Calu3 (cell line): ENCODE data around the gene HMGN3. TPM values are rescaled to one million over a fixed set of nuclear protein-coding genes. Genes with fewer than 3 reads are reported as not detected.

Experiments used
- Bru-seq: library from RNA; stranded (reverse); fragments of 400-500 nt; gene quantifications from one replicate; lab custom pipeline; 2021; lab: Mats Ljungman, UMichigan
- BruChase-seq, 2 experiments: library from RNA; stranded (reverse); fragments of 400-500 nt; gene quantifications; one replicate each; lab custom pipeline; 2021; lab: Mats Ljungman, UMichigan
- BruUV-seq: library from RNA; stranded (reverse); fragments of 400-500 nt; replicated peaks from 2 replicates; lab custom pipeline; 2021; lab: Mats Ljungman, UMichigan
- CTCF ChIA-PET: fragments of 300-600 bp; sonication (Branson Sonifier 250); formaldehyde crosslinking; loops from one replicate; lab custom pipeline; 2022; ENCODE audit warnings: antibody characterized with exemption; lab: Charles Lee
- DNase-seq: peaks from one replicate; pipeline ENCODE4 v3.0.0; 2022
- H3K27ac Mint-ChIP-seq: one replicate; pipeline ENCODE4 v1.8.0; 2022; ENCODE audit warnings: mixed read lengths; ENCODE audit not compliant: unreplicated experiment
- H3K27me3 Mint-ChIP-seq: one replicate; pipeline ENCODE4 v1.8.0; 2022; ENCODE audit warnings: mixed read lengths; ENCODE audit not compliant: unreplicated experiment
- H3K36me3 Mint-ChIP-seq: one replicate; pipeline ENCODE4 v1.8.0; 2022; ENCODE audit warnings: mild to moderate bottlenecking, moderate library complexity, mixed read lengths; ENCODE audit not compliant: insufficient read depth, unreplicated experiment
- H3K4me1 Mint-ChIP-seq: one replicate; pipeline ENCODE4 v1.8.0; 2022; ENCODE audit warnings: mild to moderate bottlenecking, low read depth, mixed read lengths; ENCODE audit not compliant: unreplicated experiment
- H3K4me3 Mint-ChIP-seq: one replicate; pipeline ENCODE4 v1.8.0; 2022; ENCODE audit warnings: mild to moderate bottlenecking, low read depth, moderate library complexity, mixed read lengths; ENCODE audit not compliant: unreplicated experiment
- H3K9me3 Mint-ChIP-seq: one replicate; pipeline ENCODE4 v1.8.0; 2022; ENCODE audit warnings: low read depth, mixed read lengths; ENCODE audit not compliant: unreplicated experiment
- intact Hi-C: fragments of 100-400 bp; cut with micrococcal nuclease; formaldehyde crosslinking; loops from one replicate; pipeline ENCODE4 v1.10.0; 2022; ENCODE audit not compliant: unreplicated experiment
- long read RNA-seq: library from polyadenylated mRNA; stranded (forward); transcript quantifications from one replicate; pipeline ENCODE4 v2.0.0, GENCODE V29; 2022
- total RNA-seq: library from RNA; stranded (reverse); gene quantifications from 2 replicates; pipeline ENCODE4 v1.2.3, GENCODE V29; 2022
- TF ChIP-seq, protein P1 (sequence below): fragments of 200-600 bp; IDR thresholded peaks from one replicate; pipeline ENCODE4 v1.8.0; 2022; ENCODE audit warnings: antibody characterized with exemption; ENCODE audit not compliant: unreplicated experiment

HMGN3 gene
- 89.2 and 104 TPM in 2 replicates for total RNA-seq
- percentile 82 among the genes with signal in this experiment for Bru-seq, nascent RNA
- percentile 72 among the genes with signal in this experiment for BruChase-seq, experiment 1, labeled RNA remaining after a 6-hour chase
- BruChase-seq, experiment 2, labeled RNA remaining after a 2-hour chase = percentile 74 among the genes with signal in this experiment
- long read RNA-seq, transcript HMGN3-201 (6 exons, 831 nt) = major isoform, 152 of 341 reads
- long read RNA-seq, transcript HMGN3-202 (6 exons, 872 nt) = minor isoform, 104 of 341 reads
- long read RNA-seq, partial matches to known transcripts = 54 of 341 reads
- long read RNA-seq, other reads (novel, unspliced or antisense) = 31 of 341 reads

DNA sequence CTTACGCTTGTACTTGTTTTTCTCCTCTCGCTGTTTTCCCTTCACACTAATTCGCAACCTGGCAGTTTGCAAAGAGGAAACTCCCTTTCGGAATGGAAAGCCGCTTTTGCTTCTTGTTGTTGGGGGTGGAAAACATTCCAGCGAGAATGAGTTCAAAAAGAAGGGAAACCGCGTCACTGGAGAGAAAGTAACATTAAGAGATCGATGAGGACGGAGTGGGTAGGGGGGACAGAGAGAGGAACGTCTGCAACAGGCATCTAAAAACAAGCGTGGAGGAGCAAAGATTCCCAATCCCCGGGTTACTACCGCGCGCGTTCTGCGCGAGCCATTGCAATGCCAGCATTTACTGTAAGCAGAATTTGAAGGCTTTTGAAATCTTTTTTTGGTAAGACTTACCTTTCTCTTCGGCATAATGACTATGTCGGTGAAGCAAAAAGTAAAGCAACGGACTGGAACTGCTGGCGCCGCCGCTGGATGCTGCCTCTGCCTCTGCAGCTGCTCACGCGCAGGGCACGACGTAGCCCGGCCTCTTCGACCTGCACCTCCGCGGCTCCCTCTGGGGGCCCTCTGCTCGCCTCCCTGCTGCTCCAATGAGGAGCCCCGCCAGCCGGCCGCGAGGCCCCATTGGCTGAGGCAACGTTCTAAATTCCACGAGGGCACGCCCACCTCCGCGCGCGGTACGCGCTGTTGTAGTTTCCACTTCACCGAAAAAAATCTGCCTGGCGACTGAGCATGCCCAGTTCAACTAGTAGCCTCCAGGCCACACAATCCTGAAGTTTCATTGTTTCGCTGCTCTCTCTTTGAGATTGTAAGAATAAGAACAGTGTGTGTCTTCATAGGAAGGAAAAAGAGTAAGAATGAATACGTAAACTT is at the start of gene HMGN3:
HMGN3 (minus strand) TSS at position 533 of the 873 bp plus-strand sequence.
- intact Hi-C loops = loop anchor here (5.0 to 10.0 kb wide), 5 partner anchors 48 to 440 kb away; partner anchors contain the start of gene LCA5
- Mint-ChIP-seq H3K27ac (peak within 1 kb of the TSS; percentile 78), H3K27me3 (no peaks in the 10 kb centered on the region), H3K4me3 (peak within 1 kb of the TSS; percentile 89), H3K36me3 (peaks cover 23% of the 10 kb centered on the region), H3K9me3 (no peaks in the 10 kb centered on the region), H3K4me1 (peaks cover 61% of the 10 kb centered on the region)
- peak; percentile 93 for DNase-seq
- TSS peak; percentile 68 for BruUV-seq
- TF ChIP-seq, protein P1, sequence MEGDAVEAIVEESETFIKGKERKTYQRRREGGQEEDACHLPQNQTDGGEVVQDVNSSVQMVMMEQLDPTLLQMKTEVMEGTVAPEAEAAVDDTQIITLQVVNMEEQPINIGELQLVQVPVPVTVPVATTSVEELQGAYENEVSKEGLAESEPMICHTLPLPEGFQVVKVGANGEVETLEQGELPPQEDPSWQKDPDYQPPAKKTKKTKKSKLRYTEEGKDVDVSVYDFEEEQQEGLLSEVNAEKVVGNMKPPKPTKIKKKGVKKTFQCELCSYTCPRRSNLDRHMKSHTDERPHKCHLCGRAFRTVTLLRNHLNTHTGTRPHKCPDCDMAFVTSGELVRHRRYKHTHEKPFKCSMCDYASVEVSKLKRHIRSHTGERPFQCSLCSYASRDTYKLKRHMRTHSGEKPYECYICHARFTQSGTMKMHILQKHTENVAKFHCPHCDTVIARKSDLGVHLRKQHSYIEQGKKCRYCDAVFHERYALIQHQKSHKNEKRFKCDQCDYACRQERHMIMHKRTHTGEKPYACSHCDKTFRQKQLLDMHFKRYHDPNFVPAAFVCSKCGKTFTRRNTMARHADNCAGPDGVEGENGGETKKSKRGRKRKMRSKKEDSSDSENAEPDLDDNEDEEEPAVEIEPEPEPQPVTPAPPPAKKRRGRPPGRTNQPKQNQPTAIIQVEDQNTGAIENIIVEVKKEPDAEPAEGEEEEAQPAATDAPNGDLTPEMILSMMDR = no peak
- CTCF ChIA-PET = no interaction called here

DNA sequence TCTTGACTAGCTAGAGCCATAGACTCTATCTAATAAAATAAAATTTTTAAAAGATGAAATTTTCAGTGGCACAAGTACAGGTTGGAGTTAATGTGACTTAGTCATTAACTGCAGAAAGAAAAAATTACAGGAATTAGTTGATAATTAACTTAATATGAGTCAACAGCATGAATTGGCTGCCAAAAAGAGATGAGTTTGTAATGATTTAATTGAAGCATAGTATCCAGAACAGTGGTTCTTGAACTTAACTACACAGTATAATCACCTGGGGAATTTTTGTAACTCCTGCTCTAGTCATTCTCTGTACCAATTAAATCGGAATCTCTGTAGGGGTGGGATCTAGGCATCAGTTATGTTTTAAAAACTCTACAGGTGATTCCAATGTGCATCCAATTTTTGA is 46.3 kb upstream of the HMGN3 start:
- DNase-seq = no peak
- Mint-ChIP-seq H3K27ac (peak overlapping the region; percentile 79), H3K36me3 (peaks cover 11% of the 10 kb centered on the region), H3K4me3 (no peak overlapping the region), H3K27me3 (no peaks in the 10 kb centered on the region), H3K9me3 (peaks cover 10% of the 10 kb centered on the region), H3K4me1 (peaks cover 58% of the 10 kb centered on the region)
- BruUV-seq = no TSS peak
- TF ChIP-seq, protein P1 = no peak
- intact Hi-C loops = loop anchor here (5.0 kb wide), 1 partner anchor 48 kb away; the partner anchor contains the start of gene HMGN3
- CTCF ChIA-PET = no interaction called here

DNA sequence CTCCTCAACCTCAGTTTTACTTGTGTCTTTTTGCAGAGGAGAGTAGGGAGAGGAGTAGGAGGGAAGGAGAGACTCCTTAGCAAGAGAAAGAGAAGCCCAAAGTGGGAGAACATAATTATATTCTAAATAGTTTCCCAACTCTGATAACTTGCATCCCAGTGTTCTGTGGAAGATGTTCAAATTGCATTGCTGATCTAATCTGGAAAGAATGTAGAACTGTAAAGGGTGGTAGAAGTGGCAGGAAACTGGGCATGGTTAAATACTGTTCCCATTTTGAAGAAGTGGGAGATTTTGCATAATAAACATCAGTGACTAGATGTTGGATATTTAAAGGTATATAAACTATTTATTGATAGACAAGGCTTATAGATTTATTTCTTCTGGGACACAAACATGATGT is 42.6 kb upstream of the HMGN3 start:
- DNase-seq = no peak
- intact Hi-C loops = no loop called here
- Mint-ChIP-seq H3K9me3 (peaks cover 8% of the 10 kb centered on the region), H3K27me3 (no peaks in the 10 kb centered on the region), H3K4me1 (peaks cover 48% of the 10 kb centered on the region), H3K4me3 (no peak overlapping the region), H3K36me3 (peaks cover 6% of the 10 kb centered on the region), H3K27ac (no peak overlapping the region)
- TF ChIP-seq, protein P1 = no peak
- BruUV-seq = no TSS peak
- CTCF ChIA-PET = no interaction called here

DNA sequence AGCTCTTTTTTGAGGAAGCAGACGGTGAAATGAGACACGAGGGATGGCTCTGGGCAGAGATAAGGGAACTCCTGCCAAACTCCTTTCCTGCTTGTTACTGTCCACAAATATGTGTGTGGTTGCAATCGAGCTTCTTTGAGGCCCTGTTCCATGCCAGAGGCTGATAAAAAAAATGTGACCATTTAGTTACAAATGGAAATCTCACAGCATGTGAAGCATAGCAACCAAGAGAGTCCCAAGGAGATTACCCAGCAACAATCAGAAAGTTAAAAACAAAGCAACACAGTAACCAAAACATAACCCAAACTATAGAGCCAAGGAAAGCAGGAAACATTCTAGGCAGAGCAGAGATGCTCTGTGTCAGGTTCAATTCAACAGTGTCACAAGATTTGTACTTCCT is 35.4 kb upstream of the HMGN3 start:
- DNase-seq = no peak
- H3K36me3 Mint-ChIP-seq = no peaks in the 10 kb centered on the region
- no peaks in the 10 kb centered on the region for H3K27me3 Mint-ChIP-seq
- peaks cover under 1% of the 10 kb centered on the region for H3K9me3 Mint-ChIP-seq
- no peak overlapping the region for H3K4me3 Mint-ChIP-seq
- intact Hi-C loops = no loop called here
- TF ChIP-seq, protein P1 = no peak
- H3K4me1 Mint-ChIP-seq = peaks cover 22% of the 10 kb centered on the region
- CTCF ChIA-PET = no interaction called here
- no TSS peak for BruUV-seq
- peak overlapping the region; percentile 68 for H3K27ac Mint-ChIP-seq
